GM18526 (cell line): ENCODE data around the gene HELZ2.

Experiments used
- POLR2A ChIP-seq: IDR thresholded peaks from 3 replicates; pipeline ENCODE4 v1.6.1; 2011; ENCODE audit not compliant: insufficient read length; ENCODE audit errors: extremely low read depth

The HELZ2 gene

DNA sequence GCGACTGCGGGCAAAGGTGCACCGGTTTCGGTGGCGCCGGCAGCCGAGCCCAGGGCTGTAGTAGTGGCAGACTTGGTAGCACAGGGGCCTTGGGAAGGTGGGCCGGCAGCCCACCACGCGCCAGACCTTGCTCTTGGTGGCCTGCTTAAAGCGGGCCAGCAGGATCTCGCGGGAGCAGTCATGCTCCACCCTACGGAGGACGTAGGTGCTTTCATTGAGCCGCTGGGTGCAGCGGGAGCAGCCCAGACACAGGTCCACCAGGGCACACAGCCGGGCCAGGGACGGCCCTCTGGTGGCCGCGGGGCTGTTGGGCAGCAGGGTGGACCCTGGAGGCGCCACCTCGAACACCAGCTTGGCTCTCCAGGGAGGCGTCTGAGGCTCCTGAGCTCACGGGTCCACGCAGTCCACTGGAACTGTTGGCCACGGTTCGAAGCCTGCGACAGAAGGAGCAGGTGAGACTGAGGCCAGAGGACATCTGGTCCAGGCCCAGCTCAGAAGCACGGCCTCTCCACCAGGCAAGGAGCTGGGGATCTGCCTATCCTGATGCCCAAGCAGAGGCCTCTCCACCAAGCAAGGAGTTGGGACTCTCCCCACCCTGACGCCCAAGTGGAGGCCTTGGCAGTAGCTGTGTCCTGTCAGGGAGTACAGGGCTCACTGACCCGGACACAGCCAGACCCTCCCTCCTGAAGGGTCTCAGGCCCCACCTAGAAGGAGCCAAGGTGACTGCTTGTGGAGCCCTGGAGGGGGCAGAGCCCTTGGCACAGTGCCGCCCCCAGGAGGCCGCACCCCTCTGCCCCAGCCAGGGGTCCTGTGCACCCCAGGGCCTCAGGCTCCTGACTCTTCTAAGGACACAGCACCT, 1.0 kb downstream of the HELZ2 start:
- no peak for TF ChIP-seq POLR2A

DNA sequence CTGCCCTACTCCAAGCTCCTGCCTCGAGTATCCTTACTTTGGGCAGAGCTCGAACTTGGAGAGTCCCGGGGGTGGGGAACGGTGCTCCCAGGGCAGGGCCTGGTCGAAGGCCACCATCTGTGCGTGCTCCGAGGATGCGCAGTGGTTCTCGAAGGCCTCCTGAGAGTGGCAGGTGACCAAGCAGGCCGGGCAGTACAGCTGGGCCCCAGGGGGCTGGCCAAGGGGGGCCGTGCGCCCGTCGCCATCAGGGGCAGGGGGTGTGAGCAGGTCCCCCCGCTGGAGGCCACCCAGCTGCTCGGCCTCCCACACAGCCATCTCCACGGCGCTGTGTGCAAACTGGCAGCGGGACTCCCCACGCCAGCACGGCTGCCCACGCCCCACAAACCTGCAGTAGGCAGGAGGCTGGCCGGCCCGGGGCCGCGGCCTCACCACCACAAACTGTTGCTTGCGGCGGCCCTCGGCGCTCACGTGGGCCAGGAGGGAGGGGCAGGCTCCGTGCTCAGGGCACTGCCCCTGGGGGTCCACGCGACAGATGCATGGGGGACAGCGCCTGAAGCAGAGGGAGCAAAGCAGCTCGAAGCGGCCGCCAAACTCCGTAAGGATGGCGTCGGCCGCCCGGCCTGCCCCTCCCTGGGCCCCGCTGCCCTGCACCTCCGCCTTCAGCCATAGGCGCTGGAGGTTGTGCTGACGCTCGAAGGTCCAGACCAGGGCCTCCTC, 1.8 kb downstream of the HELZ2 start:
- TF ChIP-seq POLR2A, result no peak

DNA sequence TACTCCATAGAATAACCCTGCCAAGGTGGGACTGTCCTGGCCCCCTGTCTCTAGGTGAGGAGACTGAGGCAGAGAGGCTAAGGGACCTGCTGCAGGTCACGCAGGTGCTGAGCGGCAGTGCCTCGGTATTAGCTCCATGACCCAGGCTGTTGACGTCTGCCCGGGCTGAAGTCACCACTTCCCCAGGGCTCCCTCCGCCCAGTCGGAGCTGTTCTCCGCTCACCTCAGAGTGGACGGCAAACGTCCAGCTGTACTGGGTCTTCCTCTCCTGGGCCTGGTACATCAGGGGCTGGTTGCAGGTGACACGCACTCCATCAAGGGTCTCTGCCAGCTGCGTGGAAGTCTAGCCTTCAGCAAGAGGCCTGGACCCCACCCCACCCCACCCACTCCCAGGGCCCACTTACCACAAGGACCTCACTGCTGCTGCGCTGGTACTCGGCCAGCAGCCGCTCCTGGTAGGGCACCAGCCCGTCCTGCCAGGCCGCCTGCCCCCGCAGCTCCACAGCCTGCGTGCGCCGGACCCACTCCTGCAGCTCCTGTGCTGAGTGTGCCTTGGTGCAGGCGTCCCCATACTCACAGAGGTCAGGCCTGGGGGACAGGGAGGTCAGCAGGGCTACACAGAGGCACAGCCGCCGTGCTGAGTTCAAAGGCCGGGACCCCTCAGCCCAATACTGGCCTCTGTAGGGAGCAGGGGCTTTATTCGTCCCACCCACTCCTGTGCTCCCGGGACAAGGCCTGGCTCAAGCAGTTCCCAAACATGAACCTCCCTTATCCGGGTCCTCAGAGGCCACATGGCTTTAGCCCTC, 3.6 kb downstream of the HELZ2 start:
- TF ChIP-seq POLR2A, result no peak

DNA sequence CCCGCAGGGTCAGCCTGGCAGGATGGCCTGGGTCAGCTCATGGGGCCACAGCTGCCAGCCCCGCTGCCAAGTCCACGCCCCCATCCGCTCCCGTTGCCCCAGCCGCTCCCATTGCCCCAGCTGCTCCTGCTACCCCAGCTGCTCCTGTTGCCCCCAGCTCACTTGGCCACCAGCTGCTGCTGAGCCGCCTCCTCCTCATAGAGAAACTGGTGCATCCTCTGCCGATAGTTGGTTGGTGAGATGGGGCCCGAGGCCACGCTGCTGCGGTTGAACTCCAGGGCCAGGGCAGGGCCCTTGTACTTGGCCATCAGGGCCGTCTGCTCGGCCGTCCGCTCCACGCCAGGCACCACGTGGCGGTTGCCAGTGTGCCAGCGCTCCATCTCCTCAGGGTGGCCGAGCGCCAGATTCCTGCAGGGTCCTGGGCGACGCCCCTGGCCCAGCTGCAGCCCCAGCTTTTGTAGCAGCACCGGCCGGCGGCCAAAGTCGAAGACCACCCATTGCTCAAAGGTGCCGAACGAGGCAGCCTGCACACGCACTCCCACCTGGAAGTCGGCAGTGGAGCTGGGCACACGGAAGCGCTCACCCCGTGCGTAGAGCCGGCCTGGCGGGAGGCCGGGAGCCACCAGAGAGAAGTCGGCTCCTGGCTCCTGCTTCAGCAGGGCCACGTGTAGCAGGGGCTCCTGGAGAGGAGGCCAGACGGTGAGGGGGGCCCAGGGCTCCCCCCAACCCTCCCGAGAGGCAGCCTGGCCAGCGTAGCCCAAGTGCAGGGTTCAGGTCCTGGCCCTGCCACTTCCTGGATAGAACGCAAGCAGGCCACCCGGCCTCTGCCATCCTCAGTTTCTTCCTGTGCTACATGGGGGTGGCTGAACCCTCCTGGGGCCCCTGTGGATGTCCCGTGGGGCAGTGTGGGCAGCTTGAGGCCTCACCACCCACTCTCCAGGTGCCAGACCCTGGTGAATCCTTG, 4.8 kb downstream of the HELZ2 start:
- no peak for TF ChIP-seq POLR2A

DNA sequence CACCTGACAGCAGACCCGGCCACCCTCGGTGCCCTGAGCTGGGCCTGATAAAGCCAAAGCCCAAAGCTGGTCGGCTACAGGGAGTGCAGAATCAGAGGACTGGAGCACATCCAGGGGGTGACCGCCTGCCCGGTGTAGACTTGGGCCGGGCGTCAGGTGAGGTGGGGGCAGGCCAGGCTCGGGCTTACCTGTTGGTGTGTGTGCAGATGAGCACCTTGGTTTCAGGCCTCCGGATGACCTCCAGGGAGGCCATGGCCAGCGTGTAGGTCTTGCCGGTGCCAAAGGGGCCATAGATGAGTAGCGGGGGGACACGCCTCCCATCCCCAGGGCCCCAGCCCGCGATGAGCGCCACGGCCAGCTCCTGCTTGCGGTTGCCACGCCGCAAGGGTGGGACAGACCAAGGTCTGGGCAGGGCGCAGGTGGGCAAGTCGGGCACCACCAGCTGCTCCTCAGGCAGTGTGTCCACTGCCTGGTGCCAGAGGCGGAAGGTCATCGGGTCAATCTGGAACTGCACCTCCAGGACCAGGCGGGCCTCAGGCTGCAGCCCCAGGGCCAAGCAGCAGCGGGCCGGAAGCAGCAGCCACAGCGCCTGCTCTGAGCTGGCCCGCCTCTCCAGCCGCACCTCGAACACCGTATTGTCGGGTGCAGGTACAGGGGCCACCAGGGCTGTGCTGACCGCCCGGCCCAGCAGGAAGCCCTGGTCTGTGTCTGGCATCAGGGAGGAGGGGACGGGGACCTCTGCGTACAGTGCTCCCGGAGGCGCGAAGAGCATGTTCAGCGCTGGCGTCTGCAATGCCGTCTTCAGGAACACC, 5.7 kb downstream of the HELZ2 start:
- TF ChIP-seq POLR2A, result peak; percentile 14

DNA sequence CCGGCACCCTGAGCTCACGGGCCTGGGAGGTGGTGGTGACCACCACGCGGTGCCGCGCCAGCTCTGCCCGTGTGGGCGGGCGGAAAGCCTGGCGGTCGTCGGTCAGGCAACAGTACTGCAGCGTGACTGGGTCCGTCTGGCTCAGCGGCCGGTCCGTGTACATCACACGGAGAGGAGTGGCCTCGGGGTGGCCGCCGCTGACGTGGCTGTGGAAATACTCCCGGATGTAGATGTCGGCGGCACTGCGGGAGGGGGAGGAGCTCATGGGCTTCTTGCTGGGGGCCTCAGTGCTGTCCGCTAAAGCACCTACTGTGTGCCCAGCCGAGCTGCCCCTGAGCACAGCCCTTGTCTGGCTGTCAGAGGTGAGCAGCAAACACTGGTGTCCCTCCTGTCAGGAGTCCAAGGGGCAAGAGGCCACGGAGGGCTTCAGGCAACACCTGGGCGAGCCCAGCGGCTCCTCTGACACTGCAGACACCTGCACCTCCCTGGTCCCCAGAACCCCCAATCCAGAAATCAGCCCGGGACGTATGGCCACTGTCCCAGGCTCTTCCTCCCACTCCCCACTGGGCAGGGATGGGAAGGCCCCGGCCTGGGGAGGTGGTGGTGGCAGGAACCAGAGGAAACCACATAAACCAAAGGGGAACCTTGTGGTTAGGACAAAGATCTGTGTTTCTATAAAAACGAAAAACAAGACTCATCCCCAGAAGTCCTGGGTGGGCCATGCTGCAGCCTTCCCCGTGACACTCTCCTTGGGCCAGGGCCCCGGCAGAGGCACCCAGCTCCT, 6.5 kb downstream of the HELZ2 start:
- no peak for TF ChIP-seq POLR2A

DNA sequence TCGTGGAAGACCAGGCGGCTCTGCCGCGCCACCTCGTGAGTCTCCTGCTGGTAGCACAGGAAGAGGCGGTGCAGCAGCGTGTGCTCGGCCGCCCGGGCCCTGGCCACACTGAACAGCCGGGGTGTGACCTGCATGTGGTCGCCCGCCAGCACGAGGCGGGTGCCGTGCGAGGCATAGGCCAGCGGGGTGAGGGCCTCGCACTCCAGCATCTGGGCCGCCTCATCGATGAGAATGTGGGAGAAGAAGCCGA, 7.0 kb downstream of the HELZ2 start:
- TF ChIP-seq POLR2A, result no peak

DNA sequence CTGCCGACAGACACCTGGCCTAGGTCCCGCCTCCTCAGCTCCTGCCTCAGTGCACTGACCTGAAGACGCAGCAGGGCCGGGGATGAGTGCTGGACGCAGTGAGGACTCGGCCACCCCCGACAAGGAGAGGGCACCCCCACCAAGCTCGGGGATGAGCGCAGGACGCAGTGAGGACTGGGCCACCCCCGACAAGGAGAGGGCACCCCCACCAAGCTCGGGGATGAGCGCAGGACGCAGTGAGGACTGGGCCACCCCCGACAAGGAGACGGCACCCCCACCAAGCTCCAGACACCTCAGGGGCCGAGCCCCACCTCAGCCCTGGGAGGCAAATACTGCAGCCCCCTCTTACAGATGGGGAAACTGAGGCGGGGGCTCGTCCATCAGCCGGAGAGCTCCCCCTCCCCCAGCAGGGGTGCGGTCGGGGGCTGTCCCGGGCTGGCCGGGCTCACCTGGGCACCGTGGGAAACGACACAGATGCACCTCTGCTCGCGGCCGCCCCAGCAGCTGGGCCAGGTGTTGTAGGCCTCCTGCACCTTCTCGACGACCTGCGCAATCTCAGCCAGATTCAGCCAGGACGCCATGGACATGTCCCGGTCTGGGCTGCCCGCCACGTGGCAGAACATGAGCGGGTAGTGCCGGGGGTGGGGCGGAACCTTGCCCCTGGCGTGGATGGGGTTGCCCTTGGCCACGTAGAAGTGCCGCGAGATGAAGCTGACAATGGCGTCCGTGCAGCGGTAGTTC, 7.5 kb downstream of the HELZ2 start:
- TF ChIP-seq POLR2A, result no peak

DNA sequence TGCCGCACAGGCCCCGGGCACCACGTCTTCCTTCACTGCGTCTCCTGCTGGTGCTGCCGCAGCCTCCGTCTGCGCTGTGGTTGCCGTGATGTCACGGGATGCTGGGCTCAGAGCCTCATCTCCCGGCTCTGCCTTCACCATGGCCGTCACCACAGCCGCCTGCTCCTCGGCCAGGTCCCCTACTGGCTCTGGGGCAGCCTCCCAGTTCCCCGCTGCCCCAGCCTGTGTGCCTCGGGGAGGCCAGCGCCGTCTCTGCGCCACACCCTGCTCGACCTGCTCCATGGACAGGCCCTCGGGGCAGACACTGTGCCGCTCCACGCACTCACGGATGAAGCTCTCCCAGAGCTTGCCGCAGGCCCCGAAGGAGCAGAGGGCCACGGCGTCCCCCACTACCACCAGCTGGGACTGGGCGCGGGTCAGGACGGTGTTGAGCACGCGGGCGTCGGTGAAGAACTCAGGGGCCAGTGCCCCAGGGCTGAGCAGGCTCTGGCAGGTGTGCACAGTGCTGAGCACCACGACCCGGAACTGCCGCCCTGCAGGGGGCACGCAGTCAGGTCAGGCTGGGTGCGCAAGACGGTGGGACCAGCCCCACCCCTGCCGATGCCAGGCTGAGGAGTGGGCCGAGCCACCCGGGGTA, 8.2 kb downstream of the HELZ2 start:
- TF ChIP-seq POLR2A, result no peak

DNA sequence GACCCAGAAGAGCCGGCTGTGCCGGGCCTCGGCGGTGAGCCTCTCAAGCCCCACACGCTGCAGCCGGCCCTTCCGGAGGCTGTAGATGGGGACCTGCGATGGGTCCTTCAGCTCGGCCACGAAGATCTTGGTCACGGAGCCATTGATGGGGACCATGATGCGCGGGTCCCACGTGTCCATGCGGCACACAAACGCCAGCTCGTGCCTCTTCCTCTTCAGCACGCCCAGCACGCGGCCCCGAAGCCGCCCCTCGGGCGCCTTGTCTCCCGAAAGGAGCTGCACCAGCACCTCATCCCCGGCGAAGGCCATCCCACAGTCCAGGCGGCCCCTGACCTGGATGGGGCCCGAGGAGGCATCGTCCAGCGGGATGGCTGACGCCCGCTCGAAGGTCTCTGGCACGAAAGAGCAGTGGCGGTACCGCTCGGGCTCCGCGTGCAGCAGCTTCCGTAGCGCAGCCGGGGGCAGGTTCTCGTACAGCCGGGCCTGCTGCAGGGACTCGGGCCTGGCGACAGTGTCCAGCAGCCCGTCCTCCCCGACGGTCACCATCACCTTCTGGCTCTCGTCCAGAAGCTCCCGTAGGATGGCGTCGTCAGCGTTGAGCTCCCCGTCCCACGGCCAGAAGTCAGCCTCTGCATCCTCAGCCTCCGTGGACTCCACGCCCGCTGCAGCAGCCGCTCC, 8.9 kb downstream of the HELZ2 start:
- no peak for TF ChIP-seq POLR2A

DNA sequence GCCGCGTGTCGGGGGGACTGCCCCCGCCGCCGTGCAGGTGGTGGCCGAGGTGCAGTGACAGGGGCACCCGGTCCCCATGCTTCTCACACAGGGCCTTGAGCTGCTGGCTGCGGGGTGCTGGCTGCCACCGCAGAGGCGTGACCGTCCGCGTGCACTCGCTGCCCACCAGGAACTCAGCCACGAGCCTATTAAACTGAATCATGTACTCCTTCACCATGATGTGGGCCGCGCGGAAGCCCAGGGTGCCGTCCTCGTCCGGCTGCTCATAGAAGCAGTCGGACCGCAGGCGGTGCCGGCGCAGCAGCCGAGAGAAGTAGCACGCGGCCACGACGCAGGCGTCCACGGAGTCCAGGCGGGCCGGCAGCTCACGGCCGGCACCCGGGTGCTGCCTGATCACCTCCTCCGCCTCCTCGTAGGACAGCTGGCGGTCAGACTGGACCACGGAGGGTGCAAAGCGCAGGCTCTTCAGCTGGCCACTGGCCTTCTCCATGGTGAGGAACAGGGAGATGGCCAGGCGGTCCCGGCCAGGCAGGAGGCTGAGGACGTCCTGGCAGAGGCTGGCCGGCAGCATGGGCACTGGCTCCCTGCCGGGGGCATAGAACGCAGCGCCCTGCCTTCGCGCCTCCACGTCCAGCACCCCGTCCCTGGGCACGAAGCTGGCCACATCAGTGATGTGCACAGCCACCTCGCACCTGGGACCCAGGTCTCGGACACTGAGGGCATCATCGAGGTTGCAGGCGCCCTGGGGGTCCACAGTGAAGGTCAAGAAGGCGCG, 9.8 kb downstream of the HELZ2 start:
- TF ChIP-seq POLR2A, result no peak
